DOHH2 (cell line): ENCODE measurements around the gene FBN1.

Experiments used
- H3F3A ChIP-seq: fragments of 200-600 bp; sonication (generic), shearing (Covaris generic); 2 replicates; pipeline ENCODE4 v1.6.0; 2016; ENCODE audit warnings: antibody characterized with exemption, mild to moderate bottlenecking; ENCODE audit not compliant: control insufficient read depth, insufficient read depth
- H3K27ac ChIP-seq: fragments of 200-600 bp; sonication (generic); 2 replicates; pipeline ENCODE4 v1.5.1; 2014; ENCODE audit warnings: low read depth, mild to moderate bottlenecking, low read length, moderate library complexity
- H3K27me3 ChIP-seq: fragments of 200-600 bp; sonication (generic); 2 replicates; pipeline ENCODE4 v1.6.1; 2014; ENCODE audit warnings: mild to moderate bottlenecking, low read length, mixed read lengths; ENCODE audit not compliant: control insufficient read depth
- H3K36me3 ChIP-seq: fragments of 200-600 bp; sonication (generic); 2 replicates; pipeline ENCODE4 v1.6.1; 2014; ENCODE audit warnings: mild to moderate bottlenecking, low read length, moderate library complexity, mixed read lengths; ENCODE audit not compliant: control insufficient read depth
- H3K4me1 ChIP-seq: fragments of 200-600 bp; sonication (generic); 2 replicates; pipeline ENCODE4 v1.6.1; 2014; ENCODE audit warnings: mild to moderate bottlenecking, low read length, mixed read lengths; ENCODE audit not compliant: control insufficient read depth
- H3K4me2 ChIP-seq: fragments of 200-600 bp; sonication (generic); 2 replicates; pipeline ENCODE4 v1.6.0; 2014; ENCODE audit warnings: mild to moderate bottlenecking, low read length, moderate library complexity
- H3K4me3 ChIP-seq: fragments of 200-600 bp; sonication (generic); 2 replicates; pipeline ENCODE4 v1.5.1; 2014; ENCODE audit warnings: mild to moderate bottlenecking, low read length, mixed read lengths
- H3K79me2 ChIP-seq: fragments of 200-600 bp; sonication (generic); 2 replicates; pipeline ENCODE4 v1.6.1; 2014; ENCODE audit warnings: mild to moderate bottlenecking, low read length, mixed read lengths; ENCODE audit not compliant: control insufficient read depth
- H3K9me2 ChIP-seq: fragments of 200-600 bp; sonication (generic); replicated peaks from 2 replicates; pipeline ENCODE4 v1.6.1; 2014; ENCODE audit warnings: mild to moderate bottlenecking, low read length, mixed read lengths; ENCODE audit not compliant: control insufficient read depth
- H3K9me3 ChIP-seq: fragments of 200-600 bp; sonication (generic); 2 replicates; pipeline ENCODE4 v1.6.1; 2014; ENCODE audit warnings: antibody characterized with exemption, low read length, mixed read lengths; ENCODE audit not compliant: control insufficient read depth, insufficient read depth
- H4K20me1 ChIP-seq: fragments of 200-600 bp; sonication (generic); 2 replicates; pipeline ENCODE4 v1.6.0; 2014; ENCODE audit warnings: low read depth, mild to moderate bottlenecking, antibody characterized with exemption, low read length, moderate library complexity; ENCODE audit not compliant: control insufficient read depth, insufficient read depth
- EZH2phosphoT487 ChIP-seq: fragments of 200-600 bp; sonication (generic); IDR thresholded peaks from 2 replicates; pipeline ENCODE4 v1.6.1; 2017; ENCODE audit warnings: borderline replicate concordance, mild to moderate bottlenecking, antibody characterized with exemption, low read length, moderate library complexity, mixed read lengths
- TF ChIP-seq, protein P1 (sequence below): fragments of 200-600 bp; sonication (generic); IDR thresholded peaks from one replicate; pipeline ENCODE4 v1.5.1; 2014; ENCODE audit warnings: antibody characterized with exemption, mild to moderate bottlenecking, low read depth, low read length; ENCODE audit not compliant: poor library complexity, severe bottlenecking

The FBN1 gene

DNA sequence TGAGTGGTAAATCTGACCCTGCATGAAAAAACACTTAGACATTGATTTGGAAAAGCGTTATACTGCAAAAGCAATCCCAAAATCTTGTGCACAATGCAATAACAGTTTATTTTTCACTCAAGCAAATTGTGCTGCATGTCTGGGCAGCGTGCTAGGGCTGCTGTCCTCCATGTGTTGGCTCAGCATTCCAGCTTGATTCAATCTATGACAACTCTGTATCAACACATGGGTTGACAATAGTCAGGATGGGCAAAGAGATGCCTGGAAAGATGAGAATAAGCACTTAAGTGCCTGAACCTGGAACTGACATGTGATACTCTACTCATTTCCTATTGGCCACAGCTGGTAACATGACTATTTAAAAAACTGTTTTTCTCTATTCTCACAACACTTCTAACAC is 262.5 kb downstream of the FBN1 start:
- peaks cover 5% of the 10 kb centered on the region for H3K4me1 ChIP-seq
- no peak overlapping the region for H3K4me3 ChIP-seq
- no peaks in the 10 kb centered on the region for H3K79me2 ChIP-seq
- no peaks in the 10 kb centered on the region for H3K9me3 ChIP-seq
- no peak overlapping the region for H3K27ac ChIP-seq
- no peak overlapping the region for H3K4me2 ChIP-seq
- no peaks in the 10 kb centered on the region for H3K36me3 ChIP-seq
- TF ChIP-seq, protein P1, sequence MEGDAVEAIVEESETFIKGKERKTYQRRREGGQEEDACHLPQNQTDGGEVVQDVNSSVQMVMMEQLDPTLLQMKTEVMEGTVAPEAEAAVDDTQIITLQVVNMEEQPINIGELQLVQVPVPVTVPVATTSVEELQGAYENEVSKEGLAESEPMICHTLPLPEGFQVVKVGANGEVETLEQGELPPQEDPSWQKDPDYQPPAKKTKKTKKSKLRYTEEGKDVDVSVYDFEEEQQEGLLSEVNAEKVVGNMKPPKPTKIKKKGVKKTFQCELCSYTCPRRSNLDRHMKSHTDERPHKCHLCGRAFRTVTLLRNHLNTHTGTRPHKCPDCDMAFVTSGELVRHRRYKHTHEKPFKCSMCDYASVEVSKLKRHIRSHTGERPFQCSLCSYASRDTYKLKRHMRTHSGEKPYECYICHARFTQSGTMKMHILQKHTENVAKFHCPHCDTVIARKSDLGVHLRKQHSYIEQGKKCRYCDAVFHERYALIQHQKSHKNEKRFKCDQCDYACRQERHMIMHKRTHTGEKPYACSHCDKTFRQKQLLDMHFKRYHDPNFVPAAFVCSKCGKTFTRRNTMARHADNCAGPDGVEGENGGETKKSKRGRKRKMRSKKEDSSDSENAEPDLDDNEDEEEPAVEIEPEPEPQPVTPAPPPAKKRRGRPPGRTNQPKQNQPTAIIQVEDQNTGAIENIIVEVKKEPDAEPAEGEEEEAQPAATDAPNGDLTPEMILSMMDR: no peak
- TF ChIP-seq EZH2phosphoT487: no peak
- no peaks in the 10 kb centered on the region for H3F3A ChIP-seq
- no peaks in the 10 kb centered on the region for H3K27me3 ChIP-seq
- no peaks in the 10 kb centered on the region for H3K9me2 ChIP-seq
- no peaks in the 10 kb centered on the region for H4K20me1 ChIP-seq

DNA sequence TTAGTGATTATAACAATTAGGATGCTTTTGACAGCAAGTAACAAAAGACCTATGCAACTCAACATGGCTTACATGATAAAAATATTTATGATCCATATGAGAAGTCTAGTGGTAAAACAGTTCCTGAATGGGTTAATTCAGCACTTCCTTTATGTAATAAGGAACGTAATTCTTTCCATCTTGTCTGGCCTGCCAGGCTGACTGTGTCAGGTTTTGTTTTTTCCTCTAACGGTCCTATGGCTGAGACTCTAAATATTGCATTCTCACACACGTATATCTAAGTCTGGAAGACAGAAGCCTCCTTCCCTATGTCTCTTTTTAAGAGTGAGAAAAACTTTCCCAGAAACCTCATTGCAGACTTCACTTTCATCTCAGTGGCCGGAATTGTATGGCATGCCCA is 263.6 kb downstream of the FBN1 start:
- no peaks in the 10 kb centered on the region for H3K36me3 ChIP-seq
- H4K20me1 ChIP-seq: no peaks in the 10 kb centered on the region
- no peaks in the 10 kb centered on the region for H3K79me2 ChIP-seq
- no peak overlapping the region for H3K27ac ChIP-seq
- H3K27me3 ChIP-seq: no peaks in the 10 kb centered on the region
- no peaks in the 10 kb centered on the region for H3F3A ChIP-seq
- peaks cover 5% of the 10 kb centered on the region for H3K4me1 ChIP-seq
- H3K9me2 ChIP-seq: no peaks in the 10 kb centered on the region
- TF ChIP-seq, protein P1: no peak
- no peak for TF ChIP-seq EZH2phosphoT487
- no peak overlapping the region for H3K4me2 ChIP-seq
- no peaks in the 10 kb centered on the region for H3K9me3 ChIP-seq
- H3K4me3 ChIP-seq: no peak overlapping the region

DNA sequence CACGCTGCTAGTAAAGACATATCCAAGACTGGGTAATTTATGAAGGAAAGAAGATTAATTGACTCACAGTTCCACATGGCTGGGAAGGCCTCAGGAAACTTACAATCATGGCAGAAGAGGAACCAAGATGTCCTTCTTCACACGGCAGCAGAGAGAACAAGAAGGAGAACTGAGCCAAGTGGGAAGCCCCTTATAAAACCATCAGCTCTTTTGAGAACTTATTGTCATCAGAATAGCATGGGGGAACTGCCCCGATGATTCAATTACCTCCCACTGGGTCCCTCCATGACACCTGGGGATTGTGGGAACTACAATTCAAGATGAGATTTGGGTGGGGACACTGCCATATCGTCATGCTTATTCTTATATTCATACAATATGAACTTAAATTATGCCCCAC is 265.3 kb downstream of the FBN1 start:
- Histone ChIP-seq H3K9me2 (no peaks in the 10 kb centered on the region), H3K79me2 (no peaks in the 10 kb centered on the region), H3K27ac (no peak overlapping the region), H3K4me3 (no peak overlapping the region), H3K27me3 (no peaks in the 10 kb centered on the region), H4K20me1 (no peaks in the 10 kb centered on the region), H3K9me3 (no peaks in the 10 kb centered on the region), H3K36me3 (no peaks in the 10 kb centered on the region), H3F3A (no peaks in the 10 kb centered on the region), H3K4me1 (peaks cover 5% of the 10 kb centered on the region), H3K4me2 (no peak overlapping the region)
- TF ChIP-seq, protein P1: no peak
- TF ChIP-seq EZH2phosphoT487: no peak

DNA sequence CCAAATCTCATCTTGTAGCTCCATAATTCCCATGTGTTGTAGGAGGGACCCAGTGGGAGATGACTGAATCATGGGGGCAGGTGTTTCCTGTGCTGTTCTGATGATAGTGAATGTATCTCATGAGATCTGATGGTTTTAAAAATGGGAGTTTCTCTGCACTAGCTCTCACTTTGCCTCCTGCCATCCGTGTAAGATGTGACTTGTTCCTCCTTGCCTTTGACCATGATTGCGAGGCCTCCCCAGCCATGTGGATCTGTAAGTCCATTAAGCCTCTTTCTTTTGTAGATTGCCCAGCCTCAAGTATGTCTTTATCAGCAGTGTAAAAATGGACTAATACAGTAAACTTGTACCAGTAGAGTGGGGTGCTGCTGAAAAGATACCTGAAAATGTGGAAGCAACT is 269.7 kb downstream of the FBN1 start:
- Histone ChIP-seq H3K4me3 (no peak overlapping the region), H3K9me2 (no peaks in the 10 kb centered on the region), H3K79me2 (no peaks in the 10 kb centered on the region), H3K4me2 (no peak overlapping the region), H3K9me3 (no peaks in the 10 kb centered on the region), H3K4me1 (no peaks in the 10 kb centered on the region), H4K20me1 (no peaks in the 10 kb centered on the region), H3K27ac (no peak overlapping the region), H3K36me3 (no peaks in the 10 kb centered on the region), H3F3A (no peaks in the 10 kb centered on the region), H3K27me3 (no peaks in the 10 kb centered on the region)
- TF ChIP-seq, protein P1: no peak
- no peak for TF ChIP-seq EZH2phosphoT487
